ENCODE results near the gene KRT7.
"Not testable (repeated sequence)": the region's sequence is repeated elsewhere in the genome, so short reads cannot be mapped to it uniquely, and the experiment has no call there.

KRT7 gene

DNA sequence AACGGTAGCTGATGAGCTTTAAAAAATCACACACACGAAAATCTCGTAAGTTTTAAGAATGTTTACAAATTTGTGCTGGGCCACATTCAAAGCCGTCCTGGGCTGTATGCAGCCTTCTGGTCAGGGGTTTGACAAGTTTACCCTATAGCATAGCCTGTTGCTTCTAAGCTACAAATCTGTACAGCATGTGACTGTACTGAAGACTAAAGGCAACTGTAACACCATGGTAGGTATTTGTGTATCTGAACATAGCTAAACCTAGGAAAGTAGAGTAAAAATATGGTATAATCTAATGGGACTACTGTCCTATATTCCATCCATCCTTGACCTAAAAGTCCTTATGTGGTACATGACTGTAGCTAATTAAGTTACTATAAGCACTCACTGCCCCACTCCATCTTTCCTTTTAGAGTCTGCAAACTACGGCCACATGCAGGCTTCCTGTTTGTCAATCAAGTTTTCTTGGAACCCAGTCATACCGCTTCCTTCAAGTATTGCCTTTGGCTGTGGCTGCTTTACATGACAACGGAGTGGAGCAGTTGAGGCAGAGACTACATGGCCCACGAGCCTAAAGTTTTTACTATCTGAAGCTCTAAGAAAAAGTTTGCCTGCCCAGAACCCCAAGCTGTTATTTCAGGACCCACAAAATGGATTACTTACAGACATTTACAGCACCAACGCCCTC lies 18.5 kb downstream of the KRT7 start:
- H3K27me3 ChIP-seq (ENCODE audit: control insufficient read depth in 2 of 2, insufficient read depth in 2 of 2, low read length in 2 of 2) = peaks cover 7 to 14% of the 10 kb centered on the region in 2 donors
- H3K27ac ChIP-seq (ENCODE audit: low read depth in 2 of 2, low read length in 2 of 2) = no peak overlapping the region
- no peak overlapping the region for H3K4me3 ChIP-seq (ENCODE audit: low read length in 2 of 2)

GRCh38 chr12:52252175-52252615 lies 19.2 kb downstream of the KRT7 start:
- not testable (repeated sequence) for H3K4me3 ChIP-seq (ENCODE audit: low read length in 2 of 2); H3K27ac ChIP-seq (ENCODE audit: low read depth in 2 of 2, low read length in 2 of 2); H3K9ac ChIP-seq (ENCODE audit: low read depth in 1 of 2, low read length in 2 of 2); H3K36me3 ChIP-seq (ENCODE audit: control insufficient read depth in 2 of 2, insufficient read depth in 2 of 2, low read length in 2 of 2); H3K9me3 ChIP-seq (ENCODE audit: control insufficient read depth in 2 of 2, low read length in 2 of 2); H3K4me1 ChIP-seq (ENCODE audit: control insufficient read depth in 2 of 2, insufficient read depth in 2 of 2, low read length in 2 of 2)
- peaks cover 12 to 21% of the 10 kb centered on the region in 2 donors for H3K27me3 ChIP-seq (ENCODE audit: control insufficient read depth in 2 of 2, insufficient read depth in 2 of 2, low read length in 2 of 2)

More for the DNA sequence above, 18.5 kb downstream of the KRT7 start:
- Histone ChIP-seq H3K36me3 (ENCODE audit: control insufficient read depth in 2 of 2, insufficient read depth in 2 of 2, low read length in 2 of 2) (no peaks in the 10 kb centered on the region), H3K4me1 (ENCODE audit: control insufficient read depth in 2 of 2, insufficient read depth in 2 of 2, low read length in 2 of 2) (peaks cover 0 to 6% of the 10 kb centered on the region in 2 donors), H3K9ac (ENCODE audit: low read depth in 1 of 2, low read length in 2 of 2) (no peak overlapping the region), H3K9me3 (ENCODE audit: control insufficient read depth in 2 of 2, low read length in 2 of 2) (no peaks in the 10 kb centered on the region)

DNA sequence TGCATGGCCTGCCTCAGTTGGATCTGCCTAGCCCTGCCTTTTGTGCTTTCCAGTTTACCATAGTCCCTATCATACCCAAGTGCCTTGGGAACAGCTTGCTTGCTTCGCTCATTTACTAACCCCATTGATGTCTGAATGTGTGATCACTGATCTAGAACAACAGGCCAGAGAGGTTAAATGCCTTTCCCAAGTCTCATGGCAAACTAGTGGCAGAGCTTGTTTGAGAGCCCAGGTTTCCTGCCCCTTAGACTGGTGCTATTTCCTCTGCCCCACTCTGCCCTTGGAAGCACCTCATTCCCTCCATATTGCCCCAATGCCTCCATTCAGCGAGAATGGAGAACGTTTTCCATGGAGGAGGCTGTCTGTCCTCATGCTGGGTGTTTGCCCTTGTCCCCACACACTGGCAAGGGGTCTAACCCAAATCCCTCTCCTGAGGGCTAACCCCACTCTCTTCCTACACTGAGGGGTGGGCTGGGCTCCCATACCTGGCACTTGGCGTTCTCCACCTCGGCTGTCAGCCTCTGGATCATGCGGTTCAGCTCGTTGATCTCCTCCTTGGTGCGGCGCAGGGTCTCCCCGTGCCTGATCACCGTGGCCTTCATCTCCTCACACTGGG lies 19.8 kb downstream of the KRT7 start:
- Histone ChIP-seq H3K27me3 (ENCODE audit: control insufficient read depth in 2 of 2, insufficient read depth in 2 of 2, low read length in 2 of 2) (peaks cover 16 to 25% of the 10 kb centered on the region in 2 donors), H3K9me3 (ENCODE audit: control insufficient read depth in 2 of 2, low read length in 2 of 2) (no peaks in the 10 kb centered on the region), H3K36me3 (ENCODE audit: control insufficient read depth in 2 of 2, insufficient read depth in 2 of 2, low read length in 2 of 2) (no peaks in the 10 kb centered on the region), H3K4me3 (ENCODE audit: low read length in 2 of 2) (no peak overlapping the region), H3K9ac (ENCODE audit: low read depth in 1 of 2, low read length in 2 of 2) (no peak overlapping the region), H3K27ac (ENCODE audit: low read depth in 2 of 2, low read length in 2 of 2) (no peak overlapping the region), H3K4me1 (ENCODE audit: control insufficient read depth in 2 of 2, insufficient read depth in 2 of 2, low read length in 2 of 2) (no peaks in the 10 kb centered on the region)

- H3K36me3 ChIP-seq (ENCODE audit: control insufficient read depth in 2 of 2, insufficient read depth in 2 of 2, low read length in 2 of 2) = no peaks in the 10 kb centered on the region
- H3K27ac ChIP-seq (ENCODE audit: low read depth in 2 of 2, low read length in 2 of 2) = no peak overlapping the region
- peaks cover 0 to 2% of the 10 kb centered on the region in 2 donors for H3K4me1 ChIP-seq (ENCODE audit: control insufficient read depth in 2 of 2, insufficient read depth in 2 of 2, low read length in 2 of 2)
- H3K9ac ChIP-seq (ENCODE audit: low read depth in 1 of 2, low read length in 2 of 2) = no peak overlapping the region
- H3K4me3 ChIP-seq (ENCODE audit: low read length in 2 of 2) = no peak overlapping the region
- H3K27me3 ChIP-seq (ENCODE audit: control insufficient read depth in 2 of 2, insufficient read depth in 2 of 2, low read length in 2 of 2) = peaks cover 17 to 25% of the 10 kb centered on the region in 2 donors
- no peaks in the 10 kb centered on the region for H3K9me3 ChIP-seq (ENCODE audit: control insufficient read depth in 2 of 2, low read length in 2 of 2)
Observed at GRCh38 chr12:52253391-52254179, 20.5 kb downstream of the KRT7 start.

- H3K9me3 ChIP-seq (ENCODE audit: control insufficient read depth in 2 of 2, low read length in 2 of 2) = no peaks in the 10 kb centered on the region
- H3K9ac ChIP-seq (ENCODE audit: low read depth in 1 of 2, low read length in 2 of 2) = no peak overlapping the region
- H3K27ac ChIP-seq (ENCODE audit: low read depth in 2 of 2, low read length in 2 of 2) = no peak overlapping the region
- H3K36me3 ChIP-seq (ENCODE audit: control insufficient read depth in 2 of 2, insufficient read depth in 2 of 2, low read length in 2 of 2) = no peaks in the 10 kb centered on the region
- peaks cover 24% of the 10 kb centered on the region in 2 donors for H3K27me3 ChIP-seq (ENCODE audit: control insufficient read depth in 2 of 2, insufficient read depth in 2 of 2, low read length in 2 of 2)
- peaks cover 0 to 2% of the 10 kb centered on the region in 2 donors for H3K4me1 ChIP-seq (ENCODE audit: control insufficient read depth in 2 of 2, insufficient read depth in 2 of 2, low read length in 2 of 2)
- H3K4me3 ChIP-seq (ENCODE audit: low read length in 2 of 2) = no peak overlapping the region
Observed at GRCh38 chr12:52254180-52254964, 21.3 kb downstream of the KRT7 start.

- H3K9me3 ChIP-seq (ENCODE audit: control insufficient read depth in 2 of 2, low read length in 2 of 2) = no peaks in the 10 kb centered on the region
- H3K9ac ChIP-seq (ENCODE audit: low read depth in 1 of 2, low read length in 2 of 2) = no peak overlapping the region
- H3K4me3 ChIP-seq (ENCODE audit: low read length in 2 of 2) = no peak overlapping the region
- H3K27me3 ChIP-seq (ENCODE audit: control insufficient read depth in 2 of 2, insufficient read depth in 2 of 2, low read length in 2 of 2) = peaks cover 24 to 28% of the 10 kb centered on the region in 2 donors
- no peak overlapping the region for H3K27ac ChIP-seq (ENCODE audit: low read depth in 2 of 2, low read length in 2 of 2)
- H3K4me1 ChIP-seq (ENCODE audit: control insufficient read depth in 2 of 2, insufficient read depth in 2 of 2, low read length in 2 of 2) = peaks cover 0 to 2% of the 10 kb centered on the region in 2 donors
- H3K36me3 ChIP-seq (ENCODE audit: control insufficient read depth in 2 of 2, insufficient read depth in 2 of 2, low read length in 2 of 2) = no peaks in the 10 kb centered on the region
Observed at GRCh38 chr12:52254965-52255751, 22.1 kb downstream of the KRT7 start.

GRCh38 chr12:52255926-52256583 lies 23.0 kb downstream of the KRT7 start:
- Histone ChIP-seq H3K9ac (ENCODE audit: low read depth in 1 of 2, low read length in 2 of 2) (no peak overlapping the region), H3K27ac (ENCODE audit: low read depth in 2 of 2, low read length in 2 of 2) (no peak overlapping the region), H3K4me3 (ENCODE audit: low read length in 2 of 2) (no peak overlapping the region), H3K4me1 (ENCODE audit: control insufficient read depth in 2 of 2, insufficient read depth in 2 of 2, low read length in 2 of 2) (peaks cover 0 to 2% of the 10 kb centered on the region in 2 donors), H3K36me3 (ENCODE audit: control insufficient read depth in 2 of 2, insufficient read depth in 2 of 2, low read length in 2 of 2) (no peaks in the 10 kb centered on the region), H3K9me3 (ENCODE audit: control insufficient read depth in 2 of 2, low read length in 2 of 2) (no peaks in the 10 kb centered on the region), H3K27me3 (ENCODE audit: control insufficient read depth in 2 of 2, insufficient read depth in 2 of 2, low read length in 2 of 2) (peaks cover 24 to 28% of the 10 kb centered on the region in 2 donors)

GRCh38 chr12:52256584-52256935 lies 23.5 kb downstream of the KRT7 start:
- H3K4me3 ChIP-seq (ENCODE audit: low read length in 2 of 2) = no peak overlapping the region
- H3K36me3 ChIP-seq (ENCODE audit: control insufficient read depth in 2 of 2, insufficient read depth in 2 of 2, low read length in 2 of 2) = no peaks in the 10 kb centered on the region
- H3K4me1 ChIP-seq (ENCODE audit: control insufficient read depth in 2 of 2, insufficient read depth in 2 of 2, low read length in 2 of 2) = peaks cover 0 to 2% of the 10 kb centered on the region in 2 donors
- H3K9ac ChIP-seq (ENCODE audit: low read depth in 1 of 2, low read length in 2 of 2) = no peak overlapping the region
- no peaks in the 10 kb centered on the region for H3K9me3 ChIP-seq (ENCODE audit: control insufficient read depth in 2 of 2, low read length in 2 of 2)
- peaks cover 24 to 28% of the 10 kb centered on the region in 2 donors for H3K27me3 ChIP-seq (ENCODE audit: control insufficient read depth in 2 of 2, insufficient read depth in 2 of 2, low read length in 2 of 2)
- H3K27ac ChIP-seq (ENCODE audit: low read depth in 2 of 2, low read length in 2 of 2) = no peak overlapping the region

- no peak overlapping the region for H3K4me3 ChIP-seq (ENCODE audit: low read length in 2 of 2)
- H3K36me3 ChIP-seq (ENCODE audit: control insufficient read depth in 2 of 2, insufficient read depth in 2 of 2, low read length in 2 of 2) = no peaks in the 10 kb centered on the region
- H3K4me1 ChIP-seq (ENCODE audit: control insufficient read depth in 2 of 2, insufficient read depth in 2 of 2, low read length in 2 of 2) = peaks cover 0 to 2% of the 10 kb centered on the region in 2 donors
- H3K27ac ChIP-seq (ENCODE audit: low read depth in 2 of 2, low read length in 2 of 2) = no peak overlapping the region
- H3K9ac ChIP-seq (ENCODE audit: low read depth in 1 of 2, low read length in 2 of 2) = no peak overlapping the region
- H3K27me3 ChIP-seq (ENCODE audit: control insufficient read depth in 2 of 2, insufficient read depth in 2 of 2, low read length in 2 of 2) = peaks cover 24 to 28% of the 10 kb centered on the region in 2 donors
- no peaks in the 10 kb centered on the region for H3K9me3 ChIP-seq (ENCODE audit: control insufficient read depth in 2 of 2, low read length in 2 of 2)
Observed at GRCh38 chr12:52257074-52257551, 24.1 kb downstream of the KRT7 start.
